ENCODE results near the gene POU2F3. TPM values are rescaled to one million over a fixed set of nuclear protein-coding genes. Genes with fewer than 3 reads are reported as not detected.

The POU2F3 gene
- polyA plus RNA-seq, 1 donor (not counting 4 experiments of a cell fraction or from before 2014, with no cell fraction given): 0.96 TPM

- Histone ChIP-seq H2AFZ (ENCODE audit: control insufficient read depth, low read length) (no peak overlapping the region), H3K4me1 (ENCODE audit: control insufficient read depth, extremely low read depth, insufficient read depth, low read length) (peaks cover 39% of the 10 kb centered on the region), H3K36me3 (ENCODE audit: control insufficient read depth in 2 of 2, extremely low read depth in 1 of 2, insufficient read depth in 2 of 2, low read length in 2 of 2) (no peaks in the 10 kb centered on the region), H3K27me3 (ENCODE audit: control insufficient read depth, extremely low read depth, insufficient read depth, low read length) (no peaks in the 10 kb centered on the region), H3K4me2 (ENCODE audit: control insufficient read depth, extremely low read depth, insufficient read depth, low read depth, low read length) (no peak overlapping the region), H3K9me3 (ENCODE audit: control insufficient read depth, low read depth, low read length) (no peaks in the 10 kb centered on the region), H4K20me1 (ENCODE audit: control insufficient read depth, extremely low read depth, insufficient read depth, low read length) (no peaks in the 10 kb centered on the region), H3K27ac (ENCODE audit: control insufficient read depth, insufficient read depth, low read length) (no peak overlapping the region), H3K79me2 (ENCODE audit: control insufficient read depth, insufficient read depth, low read length) (no peaks in the 10 kb centered on the region), H3K4me3 (ENCODE audit: control insufficient read depth in 2 of 3, extremely low read depth in 1 of 3, insufficient read depth in 2 of 3, low read depth in 1 of 3, low read length in 3 of 3) (no peak overlapping the region), H3K9ac (ENCODE audit: control insufficient read depth, extremely low read depth, insufficient read depth, low read length) (no peak overlapping the region), H3K9me1 (ENCODE audit: control insufficient read depth, extremely low read depth, insufficient read depth, low read length) (no peaks in the 10 kb centered on the region)
- dilution Hi-C loops (cut with MboI; ENCODE audit: extremely low pct_ligation_motif_present, low sequenced_read_pairs): no loop called here
- no peak for TF ChIP-seq EZH2 (IDR thresholded peaks at IDR 0.05; ENCODE audit: low read length)
- TF ChIP-seq, protein P1, sequence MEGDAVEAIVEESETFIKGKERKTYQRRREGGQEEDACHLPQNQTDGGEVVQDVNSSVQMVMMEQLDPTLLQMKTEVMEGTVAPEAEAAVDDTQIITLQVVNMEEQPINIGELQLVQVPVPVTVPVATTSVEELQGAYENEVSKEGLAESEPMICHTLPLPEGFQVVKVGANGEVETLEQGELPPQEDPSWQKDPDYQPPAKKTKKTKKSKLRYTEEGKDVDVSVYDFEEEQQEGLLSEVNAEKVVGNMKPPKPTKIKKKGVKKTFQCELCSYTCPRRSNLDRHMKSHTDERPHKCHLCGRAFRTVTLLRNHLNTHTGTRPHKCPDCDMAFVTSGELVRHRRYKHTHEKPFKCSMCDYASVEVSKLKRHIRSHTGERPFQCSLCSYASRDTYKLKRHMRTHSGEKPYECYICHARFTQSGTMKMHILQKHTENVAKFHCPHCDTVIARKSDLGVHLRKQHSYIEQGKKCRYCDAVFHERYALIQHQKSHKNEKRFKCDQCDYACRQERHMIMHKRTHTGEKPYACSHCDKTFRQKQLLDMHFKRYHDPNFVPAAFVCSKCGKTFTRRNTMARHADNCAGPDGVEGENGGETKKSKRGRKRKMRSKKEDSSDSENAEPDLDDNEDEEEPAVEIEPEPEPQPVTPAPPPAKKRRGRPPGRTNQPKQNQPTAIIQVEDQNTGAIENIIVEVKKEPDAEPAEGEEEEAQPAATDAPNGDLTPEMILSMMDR (optimal IDR thresholded peaks at IDR 0.05 in 1 of 3, IDR thresholded peaks at IDR 0.05 in 1 of 3, conservative IDR thresholded peaks at IDR 0.05 in 1 of 3; ENCODE audit: extremely low read depth in 1 of 3, insufficient read depth in 2 of 3, low read length in 3 of 3): no peak
- no peak for FAIRE-seq
- DNase-seq (ENCODE audit: low read depth, low spot score): no peak
Observed at GRCh38 chr11:120307476-120307875, 67.5 kb downstream of the POU2F3 start.

DNA sequence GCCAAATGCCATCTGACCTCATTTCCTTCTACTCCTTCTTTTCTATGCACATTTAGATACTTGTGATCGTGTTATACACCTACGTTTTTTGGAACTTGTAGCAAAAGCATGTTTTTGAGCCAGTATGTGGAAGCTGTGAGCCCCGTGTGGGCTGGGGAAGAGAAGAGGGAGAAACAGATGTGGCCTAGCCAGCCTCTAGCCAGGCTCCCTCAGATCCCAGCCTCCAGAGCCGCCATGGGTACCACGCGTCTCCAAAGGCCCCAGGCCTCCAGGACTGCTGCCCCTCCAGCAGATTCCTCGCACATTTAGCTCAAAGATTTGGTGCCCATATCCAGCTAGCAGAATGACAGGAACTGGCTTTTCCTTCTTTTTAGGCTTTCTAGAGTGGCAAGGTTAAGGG lies 68.1 kb downstream of the POU2F3 start:
- no peak for DNase-seq (ENCODE audit: low read depth, low spot score)
- H3K36me3 ChIP-seq (ENCODE audit: control insufficient read depth in 2 of 2, extremely low read depth in 1 of 2, insufficient read depth in 2 of 2, low read length in 2 of 2): no peaks in the 10 kb centered on the region
- H3K27ac ChIP-seq (ENCODE audit: control insufficient read depth, insufficient read depth, low read length): no peak overlapping the region
- H3K9me3 ChIP-seq (ENCODE audit: control insufficient read depth, low read depth, low read length): no peaks in the 10 kb centered on the region
- no peaks in the 10 kb centered on the region for H3K27me3 ChIP-seq (ENCODE audit: control insufficient read depth, extremely low read depth, insufficient read depth, low read length)
- no peak for TF ChIP-seq EZH2 (IDR thresholded peaks at IDR 0.05; ENCODE audit: low read length)
- TF ChIP-seq, protein P1 (optimal IDR thresholded peaks at IDR 0.05 in 1 of 3, IDR thresholded peaks at IDR 0.05 in 1 of 3, conservative IDR thresholded peaks at IDR 0.05 in 1 of 3; ENCODE audit: extremely low read depth in 1 of 3, insufficient read depth in 2 of 3, low read length in 3 of 3): no peak
- H3K9ac ChIP-seq (ENCODE audit: control insufficient read depth, extremely low read depth, insufficient read depth, low read length): no peak overlapping the region
- no peak overlapping the region for H3K4me3 ChIP-seq (ENCODE audit: control insufficient read depth in 2 of 3, extremely low read depth in 1 of 3, insufficient read depth in 2 of 3, low read depth in 1 of 3, low read length in 3 of 3)
- no peaks in the 10 kb centered on the region for H3K9me1 ChIP-seq (ENCODE audit: control insufficient read depth, extremely low read depth, insufficient read depth, low read length)
- no peaks in the 10 kb centered on the region for H4K20me1 ChIP-seq (ENCODE audit: control insufficient read depth, extremely low read depth, insufficient read depth, low read length)
- H3K79me2 ChIP-seq (ENCODE audit: control insufficient read depth, insufficient read depth, low read length): no peaks in the 10 kb centered on the region
- peaks cover 38% of the 10 kb centered on the region for H3K4me1 ChIP-seq (ENCODE audit: control insufficient read depth, extremely low read depth, insufficient read depth, low read length)
- dilution Hi-C loops (cut with MboI; ENCODE audit: extremely low pct_ligation_motif_present, low sequenced_read_pairs): no loop called here
- H2AFZ ChIP-seq (ENCODE audit: control insufficient read depth, low read length): no peak overlapping the region
- H3K4me2 ChIP-seq (ENCODE audit: control insufficient read depth, extremely low read depth, insufficient read depth, low read depth, low read length): no peak overlapping the region
- no peak for FAIRE-seq

Data from keratinocyte (primary cell).